ENCODE measurements around the gene P2RY2.

DNA sequence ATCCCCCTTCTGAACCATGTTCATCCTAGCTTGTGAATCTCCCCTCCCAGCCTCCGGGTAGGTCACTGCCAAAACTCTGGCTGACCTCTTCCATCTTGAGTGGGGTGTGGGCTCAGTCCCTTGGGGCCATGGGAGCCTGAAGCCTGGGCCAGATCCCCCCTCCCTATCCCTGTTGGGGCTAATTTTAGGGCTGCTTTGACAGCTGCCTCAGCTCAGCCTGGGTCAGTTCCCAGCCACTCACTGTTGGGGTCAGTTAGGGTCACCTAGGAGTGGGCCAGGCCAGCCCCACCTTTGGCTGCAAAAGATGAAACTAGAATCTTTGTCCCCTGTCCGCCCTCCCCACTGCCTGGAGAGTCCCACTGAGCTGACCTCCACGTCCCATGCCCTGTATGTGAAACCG, 29.8 kb upstream of the P2RY2 start:
- TF ChIP-seq, protein P1, sequence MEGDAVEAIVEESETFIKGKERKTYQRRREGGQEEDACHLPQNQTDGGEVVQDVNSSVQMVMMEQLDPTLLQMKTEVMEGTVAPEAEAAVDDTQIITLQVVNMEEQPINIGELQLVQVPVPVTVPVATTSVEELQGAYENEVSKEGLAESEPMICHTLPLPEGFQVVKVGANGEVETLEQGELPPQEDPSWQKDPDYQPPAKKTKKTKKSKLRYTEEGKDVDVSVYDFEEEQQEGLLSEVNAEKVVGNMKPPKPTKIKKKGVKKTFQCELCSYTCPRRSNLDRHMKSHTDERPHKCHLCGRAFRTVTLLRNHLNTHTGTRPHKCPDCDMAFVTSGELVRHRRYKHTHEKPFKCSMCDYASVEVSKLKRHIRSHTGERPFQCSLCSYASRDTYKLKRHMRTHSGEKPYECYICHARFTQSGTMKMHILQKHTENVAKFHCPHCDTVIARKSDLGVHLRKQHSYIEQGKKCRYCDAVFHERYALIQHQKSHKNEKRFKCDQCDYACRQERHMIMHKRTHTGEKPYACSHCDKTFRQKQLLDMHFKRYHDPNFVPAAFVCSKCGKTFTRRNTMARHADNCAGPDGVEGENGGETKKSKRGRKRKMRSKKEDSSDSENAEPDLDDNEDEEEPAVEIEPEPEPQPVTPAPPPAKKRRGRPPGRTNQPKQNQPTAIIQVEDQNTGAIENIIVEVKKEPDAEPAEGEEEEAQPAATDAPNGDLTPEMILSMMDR (IDR thresholded peaks at IDR 0.05), result no peak
- TF ChIP-seq POLR2A (IDR thresholded peaks at IDR 0.05), result no peak
- TF ChIP-seq POLR2AphosphoS5 (IDR thresholded peaks at IDR 0.05), result no peak
